Gastroesophageal sphincter (tissue), 4 donors: Measurements from ENCODE around the gene LIMS1. TPM values are rescaled to one million over a fixed set of nuclear protein-coding genes. Genes with fewer than 3 reads are reported as not detected.

ENCODE experiments used
- small RNA-seq, 4 donors: library from RNA; depleted of rRNA; stranded (forward); fragments of <200 nt; gene quantifications; one replicate each; pipeline ENCODE3, GENCODE V24; 2016
- total RNA-seq, 4 donors: library from RNA; depleted of rRNA; stranded (reverse); fragments of >200 nt; gene quantifications; one replicate each; pipeline ENCODE4 v1.1.0, GENCODE V29; 2016

LIMS1 gene
- total RNA-seq, 4 donors from 2014 or later: 79.6 to 119 (median 116) TPM

Small RNA genes within 50 kb of the gene (small RNA-seq; reads per million reads assigned to genes)
- 0 reads per million in 4 donors for gene AC010095.1

Other genes with a start within 250 kb of the LIMS1 start
- gene SULT1C2, start 245.6 kb upstream of the LIMS1 start, total RNA-seq: 1 to 10 TPM in 2 of 4 donors, not detected in 2; 1.0 to 1.1 TPM
- gene SULT1C4, start 156.5 kb upstream of the LIMS1 start, total RNA-seq: 1 to 10 TPM; 2.3 to 8.1 (median 5.9) TPM
- 10 to 100 TPM; 24.0 to 41.6 (median 33.4) TPM for gene GCC2, start 85.3 kb upstream of the LIMS1 start, total RNA-seq
- 100 to 1,000 TPM in 1 of 4 donors, 10 to 100 TPM in 3; 71.0 to 115 (median 83.0) TPM for gene RANBP2, start 185.0 kb downstream of the LIMS1 start, total RNA-seq